IPS-NIHi7 (cell line): Measurements from ENCODE around the gene SPAG16.
"Not testable (repeated sequence)": the region's sequence is repeated elsewhere in the genome, so short reads cannot be mapped to it uniquely, and the experiment has no call there.

Experiments
- DNase-seq: peaks from one replicate; pipeline ENCODE4 v3.0.0; 2012; ENCODE audit warnings: mixed read lengths; ENCODE audit errors: extremely low spot score

SPAG16 gene

DNA sequence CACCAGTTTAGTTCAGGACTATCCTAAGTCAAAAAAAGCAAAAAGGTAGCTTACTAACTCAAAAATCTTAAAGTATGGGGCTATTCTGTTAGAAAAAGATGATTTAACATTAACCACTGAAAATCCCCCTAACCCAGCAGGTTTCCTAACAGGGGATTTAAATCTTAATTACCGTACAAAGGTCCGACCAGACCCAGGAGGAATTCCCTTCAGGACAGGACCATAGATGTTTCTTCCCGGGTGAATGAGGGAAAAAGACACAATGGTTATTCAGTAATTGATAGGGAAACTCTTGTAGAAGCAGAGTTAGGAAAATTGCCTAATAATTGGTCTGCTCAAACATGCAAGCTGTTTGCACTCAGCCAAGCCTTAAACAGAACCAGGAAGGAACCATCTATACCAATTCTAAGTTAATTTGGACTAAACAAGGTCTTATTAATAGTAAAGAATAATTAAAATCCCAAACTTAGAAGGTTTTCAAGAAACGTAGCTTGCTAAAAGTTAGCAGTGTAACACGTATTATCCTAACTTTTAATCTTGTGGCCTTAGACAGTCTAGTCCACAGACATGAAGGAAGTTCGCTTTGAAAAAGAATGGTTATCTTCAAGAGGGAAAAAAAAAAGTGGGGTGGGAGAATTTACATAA lies 124.3 kb downstream of the SPAG16 start:
- DNase-seq = not testable (repeated sequence)

- DNase-seq = not testable (repeated sequence)
Measured at GRCh38 chr2:213410687-213411086, 126.4 kb downstream of the SPAG16 start.

DNA sequence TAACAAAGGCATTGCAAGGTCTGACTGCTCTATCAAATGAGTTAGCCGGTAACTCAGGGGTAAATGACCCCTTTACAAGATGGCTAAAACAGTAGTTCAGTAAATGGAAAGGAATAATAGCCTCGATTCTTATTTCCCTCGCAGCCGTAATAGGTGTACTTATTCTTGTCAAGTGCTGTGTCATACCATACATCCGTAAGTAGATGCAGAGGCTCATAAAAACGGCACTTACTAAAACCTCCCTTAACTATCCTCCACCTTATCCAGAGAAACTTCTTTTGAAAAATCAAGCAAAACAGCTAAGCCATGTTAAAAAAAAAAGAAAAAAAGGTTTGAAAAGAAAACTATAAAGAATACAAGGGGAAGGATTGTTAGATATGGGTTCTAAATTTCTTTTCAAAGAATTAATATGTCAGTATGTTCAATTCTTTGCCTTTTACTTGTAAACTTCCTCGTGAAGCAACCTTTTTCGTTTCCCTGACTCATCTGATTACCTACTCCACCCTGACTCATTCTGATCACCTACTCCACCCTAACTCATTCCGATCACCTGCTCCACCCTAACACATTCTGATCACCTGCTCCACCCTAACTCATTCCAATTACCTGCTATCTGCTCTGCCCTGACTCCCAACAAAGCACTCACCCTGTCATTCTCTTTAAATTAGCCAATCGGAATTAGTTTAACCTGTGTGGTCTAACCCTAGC lies 127.5 kb downstream of the SPAG16 start:
- no peak for DNase-seq

DNA sequence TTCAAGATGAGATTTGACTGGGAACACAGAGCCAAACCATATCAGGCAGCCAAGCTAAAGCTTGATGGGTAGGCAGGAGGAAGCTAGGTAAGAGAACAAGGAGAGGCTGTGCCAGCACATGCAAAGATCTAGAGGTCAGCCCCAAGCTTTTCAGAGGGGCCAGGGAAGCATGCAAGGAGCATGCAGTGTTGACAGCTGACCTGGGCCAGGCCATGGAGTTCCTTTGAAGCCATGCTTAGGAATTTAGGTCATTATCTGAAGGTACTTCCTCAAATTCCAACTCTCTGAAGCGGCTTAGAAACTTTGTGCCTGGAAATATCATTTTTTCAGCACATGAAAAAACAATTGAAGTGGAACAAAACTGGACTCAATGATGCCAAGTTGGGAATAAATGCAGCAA lies 130.8 kb downstream of the SPAG16 start:
- no peak for DNase-seq

- no peak for DNase-seq
Measured at GRCh38 chr2:213416832-213417231, 132.6 kb downstream of the SPAG16 start.

GRCh38 chr2:213419980-213420379 lies 135.7 kb downstream of the SPAG16 start:
- no peak for DNase-seq

GRCh38 chr2:213420828-213421385 lies 136.6 kb downstream of the SPAG16 start:
- no peak for DNase-seq

GRCh38 chr2:213422211-213422610 lies 137.9 kb downstream of the SPAG16 start:
- DNase-seq = no peak

GRCh38 chr2:213425618-213426017 lies 141.4 kb downstream of the SPAG16 start:
- no peak for DNase-seq

GRCh38 chr2:213429516-213429915 lies 145.3 kb downstream of the SPAG16 start:
- no peak for DNase-seq

DNA sequence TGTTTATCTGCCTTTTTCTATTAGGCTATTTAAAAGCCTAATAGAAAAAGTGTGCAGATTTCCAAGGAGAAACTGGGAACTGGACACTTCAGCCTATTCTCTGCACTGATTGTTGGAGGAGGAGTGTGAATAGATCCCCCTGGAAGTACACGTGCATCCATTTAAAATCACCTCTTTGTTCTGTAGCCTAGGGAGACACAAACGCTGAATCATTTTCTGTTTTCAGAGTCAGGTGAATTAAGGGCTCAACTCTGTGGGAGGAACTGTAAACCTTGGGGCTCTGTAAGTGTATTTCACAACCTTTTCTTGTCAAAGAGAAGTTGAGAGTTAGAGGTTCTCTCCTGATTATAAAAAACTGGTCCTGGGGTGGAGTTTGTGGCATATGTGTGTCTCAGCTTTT lies 159.7 kb downstream of the SPAG16 start:
- DNase-seq = no peak

DNA sequence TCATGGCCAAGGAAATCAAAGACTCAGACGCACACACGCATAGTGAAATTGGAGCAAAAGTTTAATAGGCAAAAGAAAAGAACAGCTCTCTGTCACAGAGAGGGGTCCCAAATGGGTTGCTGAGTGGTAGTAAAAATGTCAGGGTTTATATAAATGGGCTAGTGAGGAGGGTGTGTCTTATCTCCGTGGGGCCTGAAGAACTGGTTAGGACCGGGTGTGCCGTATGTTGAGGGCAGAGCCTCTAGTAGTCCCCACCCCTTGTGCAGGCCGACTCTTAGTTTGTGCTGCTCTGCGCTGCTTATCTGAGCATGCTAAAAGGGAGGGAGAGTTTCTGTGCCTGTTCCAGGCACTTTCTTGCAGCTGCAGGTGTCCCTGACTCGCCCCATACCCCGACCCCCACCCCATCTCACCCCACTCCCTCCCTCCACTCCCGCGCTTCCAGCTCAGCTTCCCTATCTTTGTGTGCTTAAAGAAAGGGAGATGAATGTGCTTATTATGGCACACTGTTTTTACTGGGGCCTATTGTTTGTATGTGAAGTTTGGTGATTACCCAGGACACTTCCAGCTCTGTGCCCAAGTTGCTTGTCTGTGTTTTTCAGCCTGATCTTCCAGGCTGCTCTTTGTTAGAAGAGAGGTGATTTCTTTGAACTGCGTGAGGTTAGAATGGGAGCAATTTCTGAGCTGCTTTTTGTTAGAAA lies 167.4 kb downstream of the SPAG16 start:
- DNase-seq = peak; percentile 13

DNA sequence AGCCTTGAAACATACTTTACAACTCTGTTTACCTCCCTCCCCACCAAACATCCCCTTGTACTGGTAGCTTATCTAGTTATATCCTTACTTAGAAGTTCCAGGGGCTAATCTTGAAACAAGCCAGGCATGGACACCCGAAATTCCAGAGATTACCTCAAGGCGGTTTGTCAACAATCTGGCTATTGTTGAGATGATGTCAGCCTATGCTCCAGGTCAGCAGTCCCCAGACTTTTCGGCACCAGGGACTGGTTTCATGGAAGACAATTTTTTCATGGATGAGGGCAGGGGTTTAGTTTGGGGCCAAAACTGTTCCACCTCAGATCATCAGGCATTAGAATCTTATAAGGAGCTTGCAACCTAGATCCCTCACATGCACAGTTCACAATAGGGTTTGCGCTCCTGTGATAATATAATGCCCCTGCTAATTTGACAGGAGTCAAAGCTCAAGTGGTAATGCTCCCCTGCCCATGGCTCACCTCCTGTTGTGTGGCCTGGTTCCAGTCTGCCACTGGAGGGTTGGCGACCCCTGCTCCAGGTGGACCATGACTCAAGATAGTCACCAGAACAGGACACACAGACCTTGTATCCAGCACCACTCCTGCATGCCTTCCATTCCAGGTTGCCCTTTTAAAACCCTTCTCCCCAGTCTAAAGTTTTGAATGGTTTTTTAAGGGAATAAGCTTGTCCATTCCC lies 171.2 kb downstream of the SPAG16 start:
- peak; percentile 12 for DNase-seq

GRCh38 chr2:213475433-213475832 lies 191.2 kb downstream of the SPAG16 start:
- peak; percentile 12 for DNase-seq

- DNase-seq = no peak
Measured at GRCh38 chr2:213476641-213477040, 192.4 kb downstream of the SPAG16 start.

- DNase-seq = no peak
Measured at GRCh38 chr2:213490087-213490486, 205.8 kb downstream of the SPAG16 start.

GRCh38 chr2:213491376-213491775 lies 207.1 kb downstream of the SPAG16 start:
- DNase-seq = no peak

- no peak for DNase-seq
Measured at GRCh38 chr2:213496226-213496625, 212.0 kb downstream of the SPAG16 start.

DNA sequence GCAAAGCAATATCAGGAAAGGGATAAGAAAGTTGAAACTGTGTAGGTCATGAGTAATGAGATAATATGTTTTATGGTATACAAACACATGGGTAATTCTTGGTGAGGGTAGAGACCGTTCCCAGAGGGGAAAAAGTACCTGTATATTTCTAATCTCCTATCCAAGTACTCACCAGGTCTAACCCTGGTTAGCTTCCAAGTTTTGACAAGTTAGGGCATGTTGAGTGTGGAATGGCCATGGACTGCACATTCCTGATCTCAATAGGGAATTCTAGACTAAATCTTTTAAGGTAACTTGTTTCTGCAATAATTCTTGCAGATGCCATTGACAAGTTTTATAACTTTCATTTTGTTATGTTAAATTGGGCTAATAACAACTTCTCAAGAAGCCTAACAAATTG lies 216.6 kb downstream of the SPAG16 start:
- DNase-seq = no peak

DNA sequence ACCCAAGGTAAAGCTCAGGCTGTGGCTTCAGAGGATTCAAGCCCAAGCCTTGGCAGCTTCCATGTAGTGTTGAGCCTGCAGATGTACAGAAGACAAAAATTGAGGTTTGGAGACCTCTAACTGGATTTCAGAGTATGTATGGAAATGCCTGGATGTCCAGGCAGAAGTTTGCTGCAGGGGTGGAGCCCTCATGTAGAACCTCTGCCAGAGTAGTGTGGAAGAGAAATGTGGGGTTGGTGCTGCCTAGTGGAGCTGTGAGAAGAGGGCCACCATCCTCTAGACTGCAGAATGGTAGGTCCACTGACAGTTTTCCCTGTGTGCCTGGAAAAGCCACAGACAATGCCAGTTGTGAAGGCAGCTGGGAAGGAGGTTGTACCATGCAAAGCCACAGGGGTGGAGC lies 239.9 kb downstream of the SPAG16 start:
- no peak for DNase-seq

DNA sequence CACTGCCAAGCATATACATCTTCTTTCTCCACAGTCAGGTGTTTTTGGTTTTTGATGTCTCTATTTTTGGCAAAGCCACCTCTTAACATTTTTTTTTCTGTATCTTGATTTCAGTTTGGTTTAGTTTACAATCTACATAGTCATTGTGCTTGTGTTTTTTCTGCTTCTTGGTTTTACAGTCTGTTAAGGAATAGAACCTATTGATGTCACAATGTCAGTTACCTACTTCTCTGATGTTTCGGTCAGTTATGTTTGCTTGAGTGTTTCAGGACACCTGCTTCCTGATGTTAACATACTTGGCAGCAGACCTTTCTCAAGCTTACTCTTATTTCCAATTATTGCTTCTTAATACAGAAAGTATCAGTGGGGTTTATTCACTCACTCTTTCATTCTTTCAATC lies 253.3 kb downstream of the SPAG16 start:
- DNase-seq = no peak

- DNase-seq = no peak
Measured at GRCh38 chr2:213544940-213545339, 260.7 kb downstream of the SPAG16 start.
